ENCODE data around the gene SLPI. TPM values are rescaled to one million over a fixed set of nuclear protein-coding genes. Genes with fewer than 3 reads are reported as not detected.
A peak's percentile ranks its signal among the peaks of the same experiment; 100 is the strongest.

Gene SLPI
- total RNA-seq, 1 donor from 2014 or later = not detected

DNA sequence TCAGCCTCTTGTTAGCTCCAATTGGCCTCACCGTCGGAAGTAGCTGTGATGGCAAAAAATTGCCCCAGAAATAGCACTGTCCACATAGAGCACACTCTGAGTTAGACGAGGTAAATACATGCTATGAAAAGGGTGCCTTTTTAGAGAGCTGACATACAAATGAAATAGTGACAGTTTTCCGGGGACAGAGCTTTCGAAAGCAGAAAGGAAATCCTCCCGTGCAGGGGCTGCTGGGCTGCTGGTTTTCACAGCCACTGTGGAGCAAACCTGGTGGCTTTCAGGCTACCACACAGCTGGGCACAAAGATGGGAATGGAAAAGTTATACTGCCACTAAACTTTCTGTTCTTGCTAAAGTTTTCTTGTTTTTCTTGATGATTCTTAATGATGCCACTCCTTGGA, 8.3 kb downstream of the SLPI start:
- H4K20me1 ChIP-seq (ENCODE audit: low read depth) = no peaks in the 10 kb centered on the region
- no peak overlapping the region for H2AFZ ChIP-seq (replicated peaks)
- H3K36me3 Mint-ChIP-seq = no peaks in the 10 kb centered on the region
- H3K4me1 Mint-ChIP-seq = no peaks in the 10 kb centered on the region
- no peaks in the 10 kb centered on the region for H3F3A ChIP-seq (ENCODE audit: low read depth)
- peaks cover 89% of the 10 kb centered on the region for H3K27me3 ChIP-seq
- H3K4me2 ChIP-seq = no peak overlapping the region
- H3K36me3 ChIP-seq = no peaks in the 10 kb centered on the region
- H3K4me3 Mint-ChIP-seq = no peak overlapping the region
- H3K9ac ChIP-seq = no peak overlapping the region
- H3K4me3 ChIP-seq = no peak overlapping the region
- no peak overlapping the region for H3K27ac ChIP-seq
- no peaks in the 10 kb centered on the region for H3K9me3 ChIP-seq (ENCODE audit: low read depth)
- H3K9me3 Mint-ChIP-seq = no peaks in the 10 kb centered on the region
- TF ChIP-seq EZH2phosphoT487 (IDR thresholded peaks at IDR 0.05) (no peak), EZH2 (IDR thresholded peaks at IDR 0.05) (no peak)
- TF ChIP-seq, protein P1, sequence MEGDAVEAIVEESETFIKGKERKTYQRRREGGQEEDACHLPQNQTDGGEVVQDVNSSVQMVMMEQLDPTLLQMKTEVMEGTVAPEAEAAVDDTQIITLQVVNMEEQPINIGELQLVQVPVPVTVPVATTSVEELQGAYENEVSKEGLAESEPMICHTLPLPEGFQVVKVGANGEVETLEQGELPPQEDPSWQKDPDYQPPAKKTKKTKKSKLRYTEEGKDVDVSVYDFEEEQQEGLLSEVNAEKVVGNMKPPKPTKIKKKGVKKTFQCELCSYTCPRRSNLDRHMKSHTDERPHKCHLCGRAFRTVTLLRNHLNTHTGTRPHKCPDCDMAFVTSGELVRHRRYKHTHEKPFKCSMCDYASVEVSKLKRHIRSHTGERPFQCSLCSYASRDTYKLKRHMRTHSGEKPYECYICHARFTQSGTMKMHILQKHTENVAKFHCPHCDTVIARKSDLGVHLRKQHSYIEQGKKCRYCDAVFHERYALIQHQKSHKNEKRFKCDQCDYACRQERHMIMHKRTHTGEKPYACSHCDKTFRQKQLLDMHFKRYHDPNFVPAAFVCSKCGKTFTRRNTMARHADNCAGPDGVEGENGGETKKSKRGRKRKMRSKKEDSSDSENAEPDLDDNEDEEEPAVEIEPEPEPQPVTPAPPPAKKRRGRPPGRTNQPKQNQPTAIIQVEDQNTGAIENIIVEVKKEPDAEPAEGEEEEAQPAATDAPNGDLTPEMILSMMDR (IDR thresholded peaks at IDR 0.05) = no peak
- DNase-seq (ENCODE audit: low spot score) = no peak
- no peaks in the 10 kb centered on the region for H3K4me1 ChIP-seq
- H3K79me2 ChIP-seq (ENCODE audit: low read depth) = no peaks in the 10 kb centered on the region
- no peak overlapping the region for H3K27ac Mint-ChIP-seq
- H3K27me3 Mint-ChIP-seq (ENCODE audit: insufficient read depth, low read depth) = no peaks in the 10 kb centered on the region

DNA sequence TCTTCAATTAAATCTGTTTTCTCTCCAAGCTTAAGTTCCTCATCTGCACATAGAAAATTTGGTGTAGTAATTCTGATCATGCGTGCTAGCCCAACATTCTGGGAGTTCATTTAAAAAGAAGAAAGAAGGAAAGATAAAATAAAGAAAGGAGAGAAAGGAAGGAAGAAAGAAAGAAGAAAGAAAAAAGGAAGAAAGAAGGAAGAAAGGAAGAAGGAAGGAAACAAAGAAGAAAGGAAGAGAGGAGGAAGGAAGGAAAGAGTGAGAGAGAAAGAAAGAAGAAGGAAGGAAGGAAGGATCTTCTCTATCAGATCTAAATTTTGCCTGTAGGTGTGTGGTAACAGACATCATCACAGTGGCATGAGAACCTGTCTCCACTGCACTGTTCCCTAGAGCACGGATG, 16.2 kb downstream of the SLPI start:
- peaks cover 42% of the 10 kb centered on the region for H3K27me3 ChIP-seq
- no peak for TF ChIP-seq EZH2phosphoT487 (IDR thresholded peaks at IDR 0.05)
- TF ChIP-seq EZH2 (IDR thresholded peaks at IDR 0.05) = no peak
- TF ChIP-seq, protein P1 (IDR thresholded peaks at IDR 0.05) = no peak
- no peak overlapping the region for H3K27ac Mint-ChIP-seq
- H3F3A ChIP-seq (ENCODE audit: low read depth) = no peaks in the 10 kb centered on the region
- no peaks in the 10 kb centered on the region for H3K9me3 ChIP-seq (ENCODE audit: low read depth)
- no peak overlapping the region for H3K4me3 Mint-ChIP-seq
- H3K27ac ChIP-seq = no peak overlapping the region
- no peaks in the 10 kb centered on the region for H3K36me3 Mint-ChIP-seq
- H3K79me2 ChIP-seq (ENCODE audit: low read depth) = no peaks in the 10 kb centered on the region
- H3K4me3 ChIP-seq = no peak overlapping the region
- H3K27me3 Mint-ChIP-seq (ENCODE audit: insufficient read depth, low read depth) = peaks cover 4% of the 10 kb centered on the region
- H3K9ac ChIP-seq = no peak overlapping the region
- no peak overlapping the region for H2AFZ ChIP-seq (replicated peaks)
- no peak for DNase-seq (ENCODE audit: low spot score)
- no peaks in the 10 kb centered on the region for H3K36me3 ChIP-seq
- H4K20me1 ChIP-seq (ENCODE audit: low read depth) = no peaks in the 10 kb centered on the region
- H3K4me1 Mint-ChIP-seq = no peaks in the 10 kb centered on the region
- peaks cover 8% of the 10 kb centered on the region for H3K9me3 Mint-ChIP-seq
- H3K4me1 ChIP-seq = no peaks in the 10 kb centered on the region
- no peak overlapping the region for H3K4me2 ChIP-seq

DNA sequence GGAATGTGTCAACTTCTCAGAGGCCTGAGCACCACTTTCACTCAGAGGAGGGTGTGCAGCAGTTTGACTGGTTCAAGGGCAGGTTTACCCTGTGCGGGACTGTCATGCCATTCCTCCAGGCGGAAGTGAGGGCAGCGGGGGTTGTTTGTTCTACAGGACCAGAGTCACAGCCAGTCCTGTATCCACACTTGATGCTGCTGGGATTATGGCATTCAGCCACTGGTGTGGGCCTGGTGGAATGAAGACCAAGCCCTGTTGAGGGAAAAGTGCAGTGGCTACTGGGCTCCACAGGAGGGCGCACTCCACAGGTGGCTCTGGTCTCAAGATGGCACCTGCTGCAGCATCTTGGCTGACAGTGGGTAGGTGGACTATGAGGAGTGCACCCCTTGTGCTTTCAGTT, 18.4 kb downstream of the SLPI start:
- no peak overlapping the region for H3K27ac ChIP-seq
- H3K27ac Mint-ChIP-seq = no peak overlapping the region
- no peaks in the 10 kb centered on the region for H3K4me1 Mint-ChIP-seq
- no peaks in the 10 kb centered on the region for H4K20me1 ChIP-seq (ENCODE audit: low read depth)
- H3K9ac ChIP-seq = no peak overlapping the region
- H3K36me3 Mint-ChIP-seq = no peaks in the 10 kb centered on the region
- H3K4me3 ChIP-seq = no peak overlapping the region
- TF ChIP-seq EZH2 (IDR thresholded peaks at IDR 0.05) (no peak), EZH2phosphoT487 (IDR thresholded peaks at IDR 0.05) (no peak)
- TF ChIP-seq, protein P1 (IDR thresholded peaks at IDR 0.05) = peak; percentile 66
- no peak overlapping the region for H3K4me3 Mint-ChIP-seq
- H3K4me1 ChIP-seq = no peaks in the 10 kb centered on the region
- no peaks in the 10 kb centered on the region for H3K9me3 ChIP-seq (ENCODE audit: low read depth)
- no peaks in the 10 kb centered on the region for H3K79me2 ChIP-seq (ENCODE audit: low read depth)
- DNase-seq (ENCODE audit: low spot score) = peak; percentile 43
- no peak overlapping the region for H2AFZ ChIP-seq (replicated peaks)
- peaks cover 20% of the 10 kb centered on the region for H3K27me3 ChIP-seq
- H3K27me3 Mint-ChIP-seq (ENCODE audit: insufficient read depth, low read depth) = peaks cover 12% of the 10 kb centered on the region
- H3K4me2 ChIP-seq = no peak overlapping the region
- peaks cover 9% of the 10 kb centered on the region for H3K9me3 Mint-ChIP-seq
- H3F3A ChIP-seq (ENCODE audit: low read depth) = no peaks in the 10 kb centered on the region
- no peaks in the 10 kb centered on the region for H3K36me3 ChIP-seq

All from neural progenitor cell (in vitro differentiated cells).